Fibroblast of peridontal ligament (primary cell): ENCODE results near the gene SLC39A12.

Experiments used
- DNase-seq: peaks from one replicate; pipeline ENCODE4 v3.0.0-alpha.2; 2010; ENCODE audit errors: extremely low read depth

The SLC39A12 gene

DNA sequence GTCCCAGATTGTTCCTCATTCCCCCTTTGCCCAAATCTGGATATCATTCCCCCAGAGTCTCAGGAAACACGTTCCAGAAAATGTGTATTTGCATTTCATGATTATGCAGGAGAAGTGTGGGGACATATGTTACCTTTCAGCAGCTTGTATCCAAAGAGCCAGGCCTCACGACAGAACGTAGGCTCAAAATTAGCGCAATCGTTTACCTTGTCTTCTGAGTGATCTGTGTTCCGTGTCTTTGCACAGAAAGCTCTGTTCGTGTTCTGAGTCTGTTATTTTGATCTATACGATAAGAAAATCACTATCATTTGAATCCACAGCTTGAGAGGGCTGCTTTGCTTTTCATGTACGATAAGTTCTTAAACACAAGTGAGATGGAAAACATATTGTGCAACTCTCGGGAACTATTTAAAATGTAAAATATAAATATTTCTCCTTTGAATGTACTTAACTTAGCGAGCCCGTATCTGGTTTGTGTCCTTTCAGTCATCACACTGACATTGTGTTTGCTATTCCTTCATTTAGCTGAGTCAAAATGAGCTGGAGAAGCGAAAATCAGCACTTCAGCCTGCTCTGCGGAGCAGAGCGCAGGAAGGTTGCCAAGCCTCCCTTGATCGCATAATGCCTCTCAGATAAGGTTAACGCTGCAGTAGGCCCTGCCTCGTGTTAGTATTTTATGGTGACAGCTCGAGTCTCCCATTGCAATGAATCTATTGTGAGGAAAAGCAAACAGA lies 108.3 kb downstream of the SLC39A12 start:
- no peak for DNase-seq

GRCh38 chr10:18066947-18067346 lies 115.2 kb downstream of the SLC39A12 start:
- no peak for DNase-seq

DNA sequence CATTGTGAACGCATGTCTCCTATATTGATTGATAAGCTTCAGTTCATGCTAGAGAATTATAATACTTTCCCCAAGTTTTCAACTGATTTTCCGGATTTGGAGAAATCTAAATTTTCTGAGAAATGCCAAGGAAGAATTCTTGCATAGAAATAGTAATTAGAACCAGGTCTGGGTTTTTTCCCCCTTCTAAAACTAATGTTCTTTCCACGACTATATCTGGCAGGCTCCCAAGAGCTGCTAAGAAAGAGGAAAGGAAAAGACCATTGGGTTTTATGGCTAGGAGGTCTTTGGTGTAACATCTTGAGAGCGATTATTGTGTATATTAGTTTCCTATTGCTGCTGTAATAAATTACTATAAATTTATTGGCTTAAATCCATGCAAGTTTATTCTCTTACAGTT lies 116.7 kb downstream of the SLC39A12 start:
- DNase-seq: no peak

- no peak for DNase-seq
Measured at GRCh38 chr10:18071591-18071990, 119.9 kb downstream of the SLC39A12 start.

DNA sequence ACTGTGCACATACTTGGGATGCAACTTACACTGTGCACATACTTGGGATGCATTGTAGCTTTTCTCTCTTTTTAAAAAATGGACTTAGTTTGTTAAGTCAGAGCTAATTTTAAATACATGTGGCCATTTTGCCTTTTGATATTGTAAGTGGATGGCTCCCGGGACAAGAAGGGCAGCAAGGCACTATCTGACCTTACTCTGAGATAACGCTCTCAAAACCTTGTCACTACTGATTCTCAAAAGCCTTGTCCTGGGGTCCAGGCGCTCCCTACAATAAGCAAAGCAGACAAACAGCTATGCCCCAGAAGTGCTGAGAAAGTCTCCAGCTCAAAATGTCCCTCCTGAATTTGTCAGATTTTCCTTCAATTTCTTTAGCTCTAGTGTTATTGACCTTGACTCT lies 121.6 kb downstream of the SLC39A12 start:
- no peak for DNase-seq

DNA sequence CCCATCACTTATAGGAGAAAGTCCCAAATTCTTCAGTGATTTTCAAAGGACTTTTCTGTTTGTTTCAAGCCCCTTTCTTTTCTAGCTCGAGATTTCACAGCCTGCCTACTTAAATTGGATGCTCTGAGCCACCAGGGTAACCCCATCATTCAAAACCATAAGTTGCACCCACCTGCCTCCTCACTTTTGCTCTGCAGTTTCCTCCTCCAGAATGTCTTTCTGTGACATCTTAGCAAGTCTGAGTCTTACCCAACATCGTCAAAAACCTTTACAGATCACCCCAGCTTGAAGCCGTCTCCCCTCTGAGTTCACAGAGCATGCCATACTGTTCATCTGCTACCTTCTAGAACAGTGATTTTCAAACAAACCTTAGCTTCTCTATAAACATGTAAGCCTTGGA lies 124.2 kb downstream of the SLC39A12 start:
- no peak for DNase-seq

DNA sequence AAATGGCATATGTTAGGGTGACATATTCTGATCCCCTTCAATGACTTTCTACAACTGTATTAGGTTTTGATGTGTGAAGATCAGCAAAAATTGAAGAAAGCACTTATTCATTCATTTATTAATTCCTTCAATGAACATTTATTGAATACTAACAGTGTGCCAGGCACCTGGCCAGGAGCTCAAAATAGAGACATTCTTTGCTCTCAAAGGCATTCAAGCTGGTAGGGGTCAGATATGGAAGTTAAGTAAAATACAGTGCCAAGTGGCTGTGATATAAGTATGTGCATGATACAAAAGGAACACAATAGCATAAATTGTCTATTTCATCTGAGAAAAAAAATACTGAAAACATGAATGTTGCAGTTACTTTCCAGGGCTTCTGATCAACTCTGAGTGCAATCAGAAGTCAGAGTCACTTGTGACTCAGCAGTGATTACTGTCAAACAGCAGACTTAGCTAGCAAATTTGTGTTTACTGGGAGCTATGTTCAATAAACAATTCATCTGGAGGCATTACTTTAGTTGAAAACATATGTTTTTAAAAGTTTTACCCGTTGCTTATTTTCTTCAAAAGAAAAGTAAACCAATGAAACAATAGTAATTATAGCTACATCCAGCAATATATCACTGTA lies 128.1 kb downstream of the SLC39A12 start:
- DNase-seq: peak; percentile 76

DNA sequence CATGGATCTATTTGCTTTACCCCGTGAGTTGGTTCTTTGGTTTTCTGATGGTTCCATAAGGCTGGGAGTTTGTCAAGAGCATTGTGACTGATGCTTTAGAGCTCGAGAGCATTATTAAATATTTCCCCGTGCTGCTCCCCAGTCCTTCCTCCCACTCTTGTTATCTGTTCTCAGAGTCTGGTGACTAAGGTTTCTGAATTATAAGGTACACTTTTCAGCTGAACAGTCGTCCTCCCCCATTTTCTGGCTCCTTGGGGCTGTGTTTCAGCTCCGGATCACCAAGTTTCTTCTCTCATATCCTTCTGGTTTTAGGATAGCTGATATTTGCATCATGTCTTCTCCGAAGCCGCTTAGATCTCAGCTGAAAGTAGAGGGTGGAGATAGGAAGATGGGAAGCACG lies 130.7 kb downstream of the SLC39A12 start:
- no peak for DNase-seq

DNA sequence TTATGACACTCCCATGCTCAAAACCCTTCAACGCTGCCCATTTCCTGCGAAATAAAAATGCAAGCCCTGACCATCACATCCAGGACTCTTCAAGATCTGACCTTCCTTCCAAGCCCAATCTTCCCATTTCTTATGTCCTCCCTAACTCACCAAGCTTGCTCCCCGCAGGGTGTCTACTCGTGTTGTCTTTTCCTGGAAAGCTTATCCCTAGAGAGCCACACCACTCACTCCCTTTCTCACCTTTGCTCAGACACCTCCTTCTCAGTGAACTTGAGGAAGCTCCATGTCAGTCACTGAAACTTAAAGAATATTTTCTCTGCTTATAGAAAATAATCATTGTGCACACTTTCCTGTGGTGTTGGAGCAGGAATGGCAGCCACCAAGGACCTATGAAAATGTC lies 134.1 kb downstream of the SLC39A12 start:
- no peak for DNase-seq

DNA sequence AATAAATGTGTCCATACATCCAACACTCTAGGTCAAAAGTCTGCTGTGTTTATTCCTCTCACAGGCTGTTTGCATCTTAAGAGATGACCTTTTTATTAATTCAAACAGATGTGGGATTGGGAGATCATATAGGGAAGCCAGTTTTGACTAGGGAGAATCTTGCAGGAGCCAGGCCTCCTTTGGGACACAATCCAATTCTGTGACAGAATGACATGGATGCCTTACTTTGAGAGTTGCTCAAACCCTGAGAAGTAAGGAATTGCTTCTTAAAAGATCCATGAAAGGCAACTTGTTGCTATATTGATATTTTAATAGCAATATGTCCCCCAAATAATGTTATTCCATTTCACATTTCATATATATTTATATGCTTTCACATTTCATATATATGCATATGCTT lies 135.0 kb downstream of the SLC39A12 start:
- DNase-seq: no peak

- peak; percentile 57 for DNase-seq
Measured at GRCh38 chr10:18087355-18087754, 135.6 kb downstream of the SLC39A12 start.
